H9 (cell line): Measurements from ENCODE around the gene B4GALT6. TPM values are rescaled to one million over a fixed set of nuclear protein-coding genes. Genes with fewer than 3 reads are reported as not detected.
"Not testable (repeated sequence)": the region's sequence is repeated elsewhere in the genome, so short reads cannot be mapped to it uniquely, and the experiment has no call there.

Experiments used
- DNase-seq: peaks from one replicate; pipeline ENCODE4 v3.0.0-alpha.2; 2017
- H2AFZ ChIP-seq: one replicate; pipeline ENCODE4 v1.6.1; 2013; ENCODE audit warnings: mild to moderate bottlenecking, low read length, control low read depth, moderate library complexity
- H2AK5ac ChIP-seq: 2 replicates; pipeline ENCODE4 v1.6.1; 2013; ENCODE audit warnings: low read length, control low read depth, mixed read lengths; ENCODE audit not compliant: insufficient read length
- H2BK120ac ChIP-seq: one replicate; pipeline ENCODE4 v1.6.1; 2013; ENCODE audit warnings: low read depth, mild to moderate bottlenecking, low read length, control low read depth, inconsistent platforms; ENCODE audit not compliant: poor library complexity, severe bottlenecking
- H2BK12ac ChIP-seq: 2 replicates; pipeline ENCODE4 v1.6.1; 2013; ENCODE audit warnings: low read length, control low read depth, mixed read lengths, low read depth; ENCODE audit not compliant: insufficient read length
- H2BK15ac ChIP-seq: 2 replicates; pipeline ENCODE4 v1.6.1; 2013; ENCODE audit warnings: low read depth, low read length, control low read depth
- H2BK20ac ChIP-seq: one replicate; pipeline ENCODE4 v1.6.1; 2013; ENCODE audit warnings: low read depth, mild to moderate bottlenecking, low read length, control low read depth, inconsistent platforms; ENCODE audit not compliant: poor library complexity, severe bottlenecking
- H2BK5ac ChIP-seq: 2 replicates; pipeline ENCODE4 v1.6.1; 2013; ENCODE audit warnings: low read length, control low read depth, mixed read lengths; ENCODE audit not compliant: insufficient read length
- H3K14ac ChIP-seq: 2 replicates; pipeline ENCODE4 v1.6.1; 2013; ENCODE audit warnings: low read length, control low read depth; ENCODE audit not compliant: insufficient read depth
- H3K18ac ChIP-seq: 2 replicates; pipeline ENCODE4 v1.6.1; 2013; ENCODE audit warnings: low read depth, mild to moderate bottlenecking, mixed read lengths, low read length, control low read depth; ENCODE audit not compliant: insufficient read length
- H3K23ac ChIP-seq: 2 replicates; pipeline ENCODE4 v1.6.1; 2013; ENCODE audit warnings: low read length, control low read depth, mixed read lengths, low read depth; ENCODE audit not compliant: insufficient read length
- H3K23me2 ChIP-seq: 2 replicates; pipeline ENCODE4 v1.6.1; 2013; ENCODE audit warnings: low read depth, mild to moderate bottlenecking, mixed read lengths, low read length, control low read depth; ENCODE audit not compliant: insufficient read length, poor library complexity, severe bottlenecking
- H3K27ac ChIP-seq: 2 replicates; pipeline ENCODE4 v1.5.1; 2013; ENCODE audit warnings: low read length, control low read depth, mixed read lengths, low read depth; ENCODE audit not compliant: insufficient read length
- H3K27me3 ChIP-seq: 2 replicates; pipeline ENCODE4 v1.6.1; 2013; ENCODE audit warnings: low read length, control low read depth, inconsistent platforms; ENCODE audit not compliant: insufficient read depth
- H3K4ac ChIP-seq: 2 replicates; pipeline ENCODE4 v1.6.1; 2013; ENCODE audit warnings: low read depth, mild to moderate bottlenecking, control low read depth, inconsistent platforms, low read length, moderate library complexity
- H3K4me1 ChIP-seq: 2 replicates; pipeline ENCODE4 v1.6.1; 2013; ENCODE audit warnings: low read length, control low read depth, inconsistent platforms; ENCODE audit not compliant: insufficient read depth
- H3K4me2 ChIP-seq: 2 replicates; pipeline ENCODE4 v1.6.1; 2013; ENCODE audit warnings: low read length, control low read depth, mixed read lengths; ENCODE audit not compliant: insufficient read length, insufficient read depth
- H3K56ac ChIP-seq: 2 replicates; pipeline ENCODE4 v1.6.1; 2013; ENCODE audit warnings: low read depth, mild to moderate bottlenecking, mixed read lengths, low read length, control low read depth; ENCODE audit not compliant: insufficient read length
- H3K79me1 ChIP-seq: 2 replicates; pipeline ENCODE4 v1.6.1; 2013; ENCODE audit warnings: low read depth, mild to moderate bottlenecking, moderate library complexity, low read length, control low read depth, inconsistent platforms; ENCODE audit not compliant: insufficient read depth, poor library complexity, severe bottlenecking
- H3K79me2 ChIP-seq: 2 replicates; pipeline ENCODE4 v1.6.1; 2013; ENCODE audit warnings: low read length, control low read depth, inconsistent platforms; ENCODE audit not compliant: insufficient read depth
- H3K9ac ChIP-seq: 2 replicates; pipeline ENCODE4 v1.6.1; 2013; ENCODE audit warnings: low read length, control low read depth, mixed read lengths; ENCODE audit not compliant: insufficient read length; ENCODE audit errors: extremely low read depth
- H3K9me3 ChIP-seq: one replicate; pipeline ENCODE4 v1.6.1; 2013; ENCODE audit warnings: low read depth, low read length, inconsistent platforms; ENCODE audit not compliant: control insufficient read depth
- H3T11ph ChIP-seq: one replicate; pipeline ENCODE4 v1.6.1; 2013; ENCODE audit warnings: mild to moderate bottlenecking, low read length, control low read depth, inconsistent platforms
- H4K20me1 ChIP-seq: one replicate; pipeline ENCODE4 v1.6.1; 2013; ENCODE audit not compliant: control insufficient read depth, insufficient read length, insufficient read depth
- H4K5ac ChIP-seq: 2 replicates; pipeline ENCODE4 v1.6.1; 2013; ENCODE audit warnings: low read depth, mild to moderate bottlenecking, mixed read lengths, low read length, control low read depth; ENCODE audit not compliant: insufficient read length
- H4K8ac ChIP-seq: replicated peaks from 2 replicates; pipeline ENCODE4 v1.6.1; 2013; ENCODE audit warnings: low read length, control low read depth, mixed read lengths, low read depth; ENCODE audit not compliant: insufficient read length
- H4K91ac ChIP-seq: 2 replicates; pipeline ENCODE4 v1.6.1; 2013; ENCODE audit warnings: low read depth, mild to moderate bottlenecking, moderate library complexity, mixed read lengths, low read length, control low read depth; ENCODE audit not compliant: insufficient read length
- H3K27ac Mint-ChIP-seq, 3 experiments: 2 replicates in 2 of 3; 3 replicates in 1 of 3; pipeline ENCODE4 v1.8.0; 2020 to 2021; ENCODE audit warnings: mixed read lengths in 3 of 3, mild to moderate bottlenecking in 1 of 3, moderate library complexity in 1 of 3
- H3K27me3 Mint-ChIP-seq: 2 replicates; pipeline ENCODE4 v1.8.0; 2021; ENCODE audit warnings: low read depth, mild to moderate bottlenecking, moderate library complexity, mixed read lengths
- H3K36me3 Mint-ChIP-seq, 3 experiments: 2 replicates in 2 of 3; 3 replicates in 1 of 3; pipeline ENCODE4 v1.8.0; 2020 to 2021; ENCODE audit warnings: low read depth in 3 of 3, mixed read lengths in 3 of 3; ENCODE audit not compliant: insufficient read depth in 1 of 3
- H3K4me1 Mint-ChIP-seq, 2 experiments: 2 replicates each; pipeline ENCODE4 v1.8.0; 2020; ENCODE audit warnings: mixed read lengths in 2 of 2
- H3K4me3 Mint-ChIP-seq, 2 experiments: 2 replicates in 1 of 2; 3 replicates in 1 of 2; pipeline ENCODE4 v1.8.0; 2020 to 2021; ENCODE audit warnings: mild to moderate bottlenecking in 2 of 2, mixed read lengths in 2 of 2, moderate library complexity in 1 of 2
- H3K9me3 Mint-ChIP-seq, 2 experiments: 2 replicates in 1 of 2; 3 replicates in 1 of 2; pipeline ENCODE4 v1.8.0; 2020; ENCODE audit warnings: mild to moderate bottlenecking in 2 of 2, mixed read lengths in 2 of 2, moderate library complexity in 1 of 2
- CTCF ChIP-seq: fragments of 200-600 bp; sonication (generic); conservative IDR thresholded peaks from 3 replicates; pipeline ENCODE4 v1.8.0; 2021; ENCODE audit warnings: antibody characterized with exemption, mild to moderate bottlenecking
- WGBS: extraction: QIAGEN DNeasy Blood & Tissue Kit; methylation state at CpG from one replicate; pipeline ENCODE4 v1.1.7; 2013; ENCODE audit warnings: missing lambda C conversion rate, low lambda C conversion rate, mixed read lengths; ENCODE audit not compliant: insufficient read length; ENCODE audit errors: extremely low coverage; 5-methylcytosine and 5-hydroxymethylcytosine counted together
- total RNA-seq: library from RNA; stranded (reverse); gene quantifications from 2 replicates; pipeline ENCODE4 v1.2.1, GENCODE V29; 2021

The B4GALT6 gene
- total RNA-seq, 1 experiment from 2014 or later, result 34.1 TPM

GRCh38 chr18:31731628-31732027 is 47.2 kb upstream of the B4GALT6 start:
- peaks cover 1 to 7% of the 10 kb centered on the region in 2 experiments; a peak in 2 of 5 replicates for H3K9me3 Mint-ChIP-seq
- Histone ChIP-seq H3K4me2 (no peak overlapping the region), H2AFZ (no peak overlapping the region), H3K79me1 (no peaks in the 10 kb centered on the region), H3K4ac (no peak overlapping the region), H2BK12ac (no peak overlapping the region), H3T11ph (no peak overlapping the region), H2BK5ac (no peak overlapping the region), H3K27me3 (no peaks in the 10 kb centered on the region), H3K9ac (no peak overlapping the region), H3K18ac (no peak overlapping the region), H3K79me2 (no peaks in the 10 kb centered on the region), H4K91ac (no peak overlapping the region), H2BK120ac (no peak overlapping the region), H3K23me2 (no peaks in the 10 kb centered on the region), H2BK20ac (no peak overlapping the region), H3K4me1 (no peaks in the 10 kb centered on the region), H4K5ac (no peak overlapping the region), H3K23ac (no peak overlapping the region), H3K56ac (no peak overlapping the region), H3K14ac (no peak overlapping the region), H2BK15ac (no peak overlapping the region), H2AK5ac (no peak overlapping the region), H4K20me1 (no peaks in the 10 kb centered on the region), H3K9me3 (no peaks in the 10 kb centered on the region), H4K8ac (no peak overlapping the region), H3K27ac (no peak overlapping the region)
- H3K4me3 Mint-ChIP-seq, result no peak overlapping the region
- H3K4me1 Mint-ChIP-seq, result peaks cover 11% of the 10 kb centered on the region in 2 experiments; a peak in 3 of 4 replicates
- DNase-seq, result no peak
- no peak for TF ChIP-seq CTCF
- H3K27ac Mint-ChIP-seq, result no peak overlapping the region
- H3K27me3 Mint-ChIP-seq, result no peaks in the 10 kb centered on the region
- no CpG with 5 or more reads among the region's 3 CpGs for WGBS
- no peaks in the 10 kb centered on the region for H3K36me3 Mint-ChIP-seq

- not testable (repeated sequence) for H3K9me3 ChIP-seq, H2AK5ac ChIP-seq, H3K4me2 ChIP-seq, H4K20me1 ChIP-seq, H3K4ac ChIP-seq, H3K27ac ChIP-seq, H3K18ac ChIP-seq, H3K27ac Mint-ChIP-seq, H2BK12ac ChIP-seq, H2BK120ac ChIP-seq, H3K9me3 Mint-ChIP-seq, H2BK5ac ChIP-seq, H4K91ac ChIP-seq, H3K79me2 ChIP-seq, H3K14ac ChIP-seq, H3T11ph ChIP-seq, H3K79me1 ChIP-seq, H3K27me3 Mint-ChIP-seq, H2AFZ ChIP-seq, H3K9ac ChIP-seq, DNase-seq, H3K27me3 ChIP-seq, H4K5ac ChIP-seq, H3K36me3 Mint-ChIP-seq, H2BK15ac ChIP-seq, H3K56ac ChIP-seq, H3K4me1 ChIP-seq, H3K23me2 ChIP-seq, H3K4me3 Mint-ChIP-seq, H4K8ac ChIP-seq, H2BK20ac ChIP-seq, H3K23ac ChIP-seq
- no CpG with 5 or more reads among the region's 2 CpGs for WGBS
- peaks cover 11% of the 10 kb centered on the region in 2 experiments; a peak in 3 of 4 replicates for H3K4me1 Mint-ChIP-seq
Measured at GRCh38 chr18:31729196-31729595, 44.8 kb upstream of the B4GALT6 start.
